T-cell (primary cell): ENCODE data around the gene ABCA12. TPM values are rescaled to one million over a fixed set of nuclear protein-coding genes. Genes with fewer than 3 reads are reported as not detected.

Experiments used
- ATAC-seq, 4 experiments: fragments of 200-7000 bp in 3 of 4; fragments of 150-1000 bp in 1 of 4; cut with Tn5 transposase; replicated peaks in 1 of 4; 1 replicate in 3 of 4; 2 replicates in 1 of 4; pipeline ENCODE4 v1.10.0; 2021; ENCODE audit warnings: moderate library complexity in 3 of 4, mild to moderate bottlenecking in 2 of 4, moderate number of reproducible peaks in 1 of 4
- CTCF ChIA-PET, 2 donors: fragments of 300-600 bp; sonication (Branson Sonifier 250); formaldehyde crosslinking; loops; one replicate each; lab custom pipeline; 2022; ENCODE audit warnings: antibody characterized with exemption in 2 of 2; lab: Charles Lee
- POLR2A ChIA-PET, 2 donors: fragments of 300-600 bp; sonication (Branson Sonifier 250); formaldehyde crosslinking; loops; one replicate each; lab custom pipeline; 2022; ENCODE audit warnings: antibody characterized with exemption in 2 of 2; lab: Charles Lee
- DNase-seq, 35 experiments: peaks; one replicate each; pipeline versions ENCODE4 v3.0.0 to v3.0.0-alpha.2; 2013 to 2023
- H3K27ac ChIP-seq: one replicate; pipeline ENCODE4 v1.5.1; 2013; ENCODE audit warnings: low read length
- H3K27me3 ChIP-seq, 2 experiments: replicated peaks in 1 of 2; 1 replicate in 1 of 2; 2 replicates in 1 of 2; pipeline versions ENCODE4 v1.6.1 to v1.7.0; 2013; ENCODE audit warnings: low read length in 1 of 2, mixed read lengths in 1 of 2; ENCODE audit not compliant: control insufficient read depth in 2 of 2, insufficient read depth in 2 of 2; ENCODE audit errors: extremely low read depth in 1 of 2
- H3K36me3 ChIP-seq, 2 donors: 1 replicate in 1 of 2; 2 replicates in 1 of 2; pipeline versions ENCODE4 v1.6.1 to v1.7.0; 2013; ENCODE audit warnings: low read length in 1 of 2; ENCODE audit not compliant: control insufficient read depth in 2 of 2, insufficient read depth in 1 of 2; ENCODE audit errors: extremely low read depth in 1 of 2
- H3K4me1 ChIP-seq, 2 experiments: 1 replicate in 1 of 2; 2 replicates in 1 of 2; pipeline versions ENCODE4 v1.6.1 to v1.7.0; 2013; ENCODE audit warnings: low read length in 2 of 2, mixed read lengths in 1 of 2; ENCODE audit not compliant: insufficient read depth in 2 of 2, control insufficient read depth in 1 of 2; ENCODE audit errors: extremely low read depth in 1 of 2
- H3K4me3 ChIP-seq, 2 donors: 1 replicate in 1 of 2; 2 replicates in 1 of 2; pipeline versions ENCODE4 v1.5.1 to v1.7.0; 2013; ENCODE audit warnings: mild to moderate bottlenecking in 2 of 2, low read length in 1 of 2, moderate library complexity in 1 of 2; ENCODE audit not compliant: control insufficient read depth in 1 of 2; ENCODE audit errors: extremely low read depth in 1 of 2
- H3K9me3 ChIP-seq: 2 replicates; pipeline ENCODE4 v1.7.0; 2013
- H3K27ac Mint-ChIP-seq, 2 donors: one replicate each; pipeline ENCODE4 v1.8.0; 2020 to 2021; ENCODE audit warnings: mild to moderate bottlenecking in 2 of 2, mixed read lengths in 2 of 2
- H3K27me3 Mint-ChIP-seq, 2 donors: one replicate each; pipeline ENCODE4 v1.8.0; 2021 to 2022; ENCODE audit warnings: mixed read lengths in 2 of 2
- H3K36me3 Mint-ChIP-seq: one replicate; pipeline ENCODE4 v1.8.0; 2021; ENCODE audit warnings: mixed read lengths
- H3K4me1 Mint-ChIP-seq, 3 donors: one replicate each; pipeline ENCODE4 v1.8.0; 2020 to 2022; ENCODE audit warnings: mixed read lengths in 3 of 3, mild to moderate bottlenecking in 1 of 3
- H3K4me3 Mint-ChIP-seq, 3 donors: one replicate each; pipeline ENCODE4 v1.8.0; 2020 to 2022; ENCODE audit warnings: mild to moderate bottlenecking in 3 of 3, mixed read lengths in 3 of 3, moderate library complexity in 3 of 3
- H3K9me3 Mint-ChIP-seq, 3 donors: one replicate each; pipeline ENCODE4 v1.8.0; 2020 to 2022; ENCODE audit warnings: mixed read lengths in 3 of 3
- WGBS: methylation state at CpG from one replicate; pipeline ENCODE4 v1.1.5; 2013; ENCODE audit warnings: missing lambda C conversion rate; ENCODE audit not compliant: insufficient coverage; 5-methylcytosine and 5-hydroxymethylcytosine counted together
- total RNA-seq, 35 experiments: library from RNA in 6 of 35; stranded (reverse) in 6 of 35; fragments of 120-200 nt in 1 of 35; gene quantifications; one replicate each; pipeline versions ENCODE4 v1.2.1 to v1.2.4 and lab custom pipeline; 2013 to 2026

Gene ABCA12
- total RNA-seq, 5 donors from 2014 or later (not counting 1 experiment from before 2014, with no cell fraction given), result not detected

GRCh38 chr2:215119847-215120246, 18.6 kb downstream of the ABCA12 start:
- Histone ChIP-seq H3K4me1 (no peaks in the 10 kb centered on the region), H3K27me3 (no peaks in the 10 kb centered on the region), H3K27ac (no peak overlapping the region), H3K9me3 (no peaks in the 10 kb centered on the region), H3K4me3 (no peak overlapping the region), H3K36me3 (no peaks in the 10 kb centered on the region)
- DNase-seq (no peak), ATAC-seq (no peak)
- no peaks in the 10 kb centered on the region for H3K27me3 Mint-ChIP-seq
- peaks cover 15 to 25% (median 17%) of the 10 kb centered on the region in 3 donors for H3K9me3 Mint-ChIP-seq
- H3K27ac Mint-ChIP-seq, result no peak overlapping the region
- CTCF ChIA-PET, result interaction anchor here in 1 of 2 donors (0.7 kb wide), 1 partner anchor 1131 kb away, joined by 5 read pairs; no protein-coding TSS in a partner anchor
- POLR2A ChIA-PET, result no interaction called here
- no peaks in the 10 kb centered on the region for H3K4me1 Mint-ChIP-seq
- WGBS, result no CpG with 5 or more reads among the region's 2 CpGs
- no peak overlapping the region for H3K4me3 Mint-ChIP-seq
- no peaks in the 10 kb centered on the region for H3K36me3 Mint-ChIP-seq

GRCh38 chr2:215110918-215111317, 27.5 kb downstream of the ABCA12 start:
- Mint-ChIP-seq H3K27me3 (no peaks in the 10 kb centered on the region), H3K27ac (no peak overlapping the region), H3K9me3 (no peaks in the 10 kb centered on the region), H3K36me3 (no peaks in the 10 kb centered on the region), H3K4me3 (no peak overlapping the region), H3K4me1 (no peaks in the 10 kb centered on the region)
- no peaks in the 10 kb centered on the region for H3K4me1 ChIP-seq
- DNase-seq, result no peak
- POLR2A ChIA-PET, result no interaction called here
- no CpG with 5 or more reads among the region's 3 CpGs for WGBS
- no peaks in the 10 kb centered on the region for H3K36me3 ChIP-seq
- no peaks in the 10 kb centered on the region for H3K9me3 ChIP-seq
- no peaks in the 10 kb centered on the region for H3K27me3 ChIP-seq
- ATAC-seq, result no peak
- CTCF ChIA-PET, result no interaction called here
- H3K4me3 ChIP-seq, result no peak overlapping the region
- H3K27ac ChIP-seq, result no peak overlapping the region

GRCh38 chr2:215107216-215108056, 31.0 kb downstream of the ABCA12 start:
- no peak overlapping the region for H3K4me3 ChIP-seq
- no peaks in the 10 kb centered on the region for H3K27me3 ChIP-seq
- H3K4me1 ChIP-seq, result no peaks in the 10 kb centered on the region
- WGBS, result 80% methylated on average over 3 of the region's 5 CpGs
- no peaks in the 10 kb centered on the region for H3K36me3 ChIP-seq
- H3K36me3 Mint-ChIP-seq, result no peaks in the 10 kb centered on the region
- no peak overlapping the region for H3K4me3 Mint-ChIP-seq
- no peaks in the 10 kb centered on the region for H3K9me3 ChIP-seq
- H3K27ac Mint-ChIP-seq, result no peak overlapping the region
- ChIA-PET CTCF (no interaction called here), POLR2A (interaction anchor here in 1 of 2 donors (0.7 kb wide), 1 partner anchor 10 kb away, joined by 6 read pairs; no protein-coding TSS in a partner anchor)
- no peaks in the 10 kb centered on the region for H3K9me3 Mint-ChIP-seq
- H3K27me3 Mint-ChIP-seq, result no peaks in the 10 kb centered on the region
- no peak overlapping the region for H3K27ac ChIP-seq
- no peaks in the 10 kb centered on the region for H3K4me1 Mint-ChIP-seq
- DNase-seq (no peak), ATAC-seq (no peak)

GRCh38 chr2:215105607-215106354, 32.6 kb downstream of the ABCA12 start:
- Mint-ChIP-seq H3K36me3 (no peaks in the 10 kb centered on the region), H3K27ac (no peak overlapping the region), H3K9me3 (no peaks in the 10 kb centered on the region), H3K4me1 (no peaks in the 10 kb centered on the region), H3K27me3 (no peaks in the 10 kb centered on the region), H3K4me3 (no peak overlapping the region)
- H3K4me3 ChIP-seq, result no peak overlapping the region
- WGBS, result 77% methylated on average over 2 of the region's 5 CpGs
- no peaks in the 10 kb centered on the region for H3K36me3 ChIP-seq
- no peaks in the 10 kb centered on the region for H3K27me3 ChIP-seq
- no peaks in the 10 kb centered on the region for H3K4me1 ChIP-seq
- ATAC-seq (no peak), DNase-seq (no peak)
- CTCF ChIA-PET, result no interaction called here
- H3K9me3 ChIP-seq, result no peaks in the 10 kb centered on the region
- POLR2A ChIA-PET, result no interaction called here
- H3K27ac ChIP-seq, result no peak overlapping the region

GRCh38 chr2:215104226-215104625, 34.2 kb downstream of the ABCA12 start:
- Mint-ChIP-seq H3K27ac (no peak overlapping the region), H3K9me3 (no peaks in the 10 kb centered on the region), H3K4me3 (no peak overlapping the region), H3K36me3 (no peaks in the 10 kb centered on the region), H3K4me1 (no peaks in the 10 kb centered on the region), H3K27me3 (no peaks in the 10 kb centered on the region)
- POLR2A ChIA-PET, result no interaction called here
- no peak overlapping the region for H3K27ac ChIP-seq
- no peak overlapping the region for H3K4me3 ChIP-seq
- H3K4me1 ChIP-seq, result no peaks in the 10 kb centered on the region
- DNase-seq, result no peak
- no peak for ATAC-seq
- H3K27me3 ChIP-seq, result no peaks in the 10 kb centered on the region
- no peaks in the 10 kb centered on the region for H3K36me3 ChIP-seq
- 60% methylated on average over 1 of the region's 4 CpGs for WGBS
- no peaks in the 10 kb centered on the region for H3K9me3 ChIP-seq
- CTCF ChIA-PET, result no interaction called here

GRCh38 chr2:215098875-215099274, 39.6 kb downstream of the ABCA12 start:
- POLR2A ChIA-PET, result no interaction called here
- no peak overlapping the region for H3K4me3 ChIP-seq
- DNase-seq (no peak), ATAC-seq (no peak)
- Mint-ChIP-seq H3K9me3 (no peaks in the 10 kb centered on the region), H3K4me3 (no peak overlapping the region), H3K27me3 (no peaks in the 10 kb centered on the region), H3K36me3 (no peaks in the 10 kb centered on the region), H3K27ac (no peak overlapping the region), H3K4me1 (no peaks in the 10 kb centered on the region)
- no peaks in the 10 kb centered on the region for H3K27me3 ChIP-seq
- CTCF ChIA-PET, result no interaction called here
- no peaks in the 10 kb centered on the region for H3K9me3 ChIP-seq
- WGBS, result 93% methylated on average over 5 of the region's 6 CpGs
- H3K4me1 ChIP-seq, result no peaks in the 10 kb centered on the region
- H3K36me3 ChIP-seq, result no peaks in the 10 kb centered on the region
- no peak overlapping the region for H3K27ac ChIP-seq
